ENCODE results near the gene PIP5K1C. TPM values are rescaled to one million over a fixed set of nuclear protein-coding genes. Genes with fewer than 3 reads are reported as not detected.

PIP5K1C gene
- total RNA-seq, 1 experiment from 2014 or later, result 34.0 TPM

- peaks cover 18% of the 10 kb centered on the region for H3K4me1 Mint-ChIP-seq
- DNase-seq (ENCODE audit: low spot score) (no peak), ATAC-seq (peak; percentile 15)
- H3K27ac Mint-ChIP-seq, result 0 out of 2 replicates have a peak within 1 kb of the TSS, but pooled peaks have one; percentile 18
- TF ChIP-seq, protein P1, sequence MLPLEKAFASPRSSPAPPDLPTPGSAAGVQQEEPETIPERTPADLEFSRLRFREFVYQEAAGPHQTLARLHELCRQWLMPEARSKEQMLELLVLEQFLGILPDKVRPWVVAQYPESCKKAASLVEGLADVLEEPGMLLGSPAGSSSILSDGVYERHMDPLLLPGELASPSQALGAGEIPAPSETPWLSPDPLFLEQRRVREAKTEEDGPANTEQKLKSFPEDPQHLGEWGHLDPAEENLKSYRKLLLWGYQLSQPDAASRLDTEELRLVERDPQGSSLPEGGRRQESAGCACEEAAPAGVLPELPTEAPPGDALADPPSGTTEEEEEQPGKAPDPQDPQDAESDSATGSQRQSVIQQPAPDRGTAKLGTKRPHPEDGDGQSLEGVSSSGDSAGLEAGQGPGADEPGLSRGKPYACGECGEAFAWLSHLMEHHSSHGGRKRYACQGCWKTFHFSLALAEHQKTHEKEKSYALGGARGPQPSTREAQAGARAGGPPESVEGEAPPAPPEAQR (CRISPR knock-in tag; IDR thresholded peaks at IDR 0.05), result no peak
- TF ChIP-seq ETV6 (CRISPR knock-in tag; IDR thresholded peaks at IDR 0.05), result no peak
- no peak for TF ChIP-seq FOXK1 (CRISPR knock-in tag; IDR thresholded peaks at IDR 0.05)
- no peak for TF ChIP-seq ARID4B (CRISPR knock-in tag; IDR thresholded peaks at IDR 0.05; ENCODE audit: borderline replicate concordance)
- TF ChIP-seq, protein P2, sequence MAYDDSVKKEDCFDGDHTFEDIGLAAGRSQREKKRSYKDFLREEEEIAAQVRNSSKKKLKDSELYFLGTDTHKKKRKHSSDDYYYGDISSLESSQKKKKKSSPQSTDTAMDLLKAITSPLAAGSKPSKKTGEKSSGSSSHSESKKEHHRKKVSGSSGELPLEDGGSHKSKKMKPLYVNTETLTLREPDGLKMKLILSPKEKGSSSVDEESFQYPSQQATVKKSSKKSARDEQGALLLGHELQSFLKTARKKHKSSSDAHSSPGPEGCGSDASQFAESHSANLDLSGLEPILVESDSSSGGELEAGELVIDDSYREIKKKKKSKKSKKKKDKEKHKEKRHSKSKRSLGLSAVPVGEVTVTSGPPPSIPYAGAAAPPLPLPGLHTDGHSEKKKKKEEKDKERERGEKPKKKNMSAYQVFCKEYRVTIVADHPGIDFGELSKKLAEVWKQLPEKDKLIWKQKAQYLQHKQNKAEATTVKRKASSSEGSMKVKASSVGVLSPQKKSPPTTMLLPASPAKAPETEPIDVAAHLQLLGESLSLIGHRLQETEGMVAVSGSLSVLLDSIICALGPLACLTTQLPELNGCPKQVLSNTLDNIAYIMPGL (CRISPR knock-in tag; IDR thresholded peaks at IDR 0.05), result no peak
- TF ChIP-seq, protein P3, sequence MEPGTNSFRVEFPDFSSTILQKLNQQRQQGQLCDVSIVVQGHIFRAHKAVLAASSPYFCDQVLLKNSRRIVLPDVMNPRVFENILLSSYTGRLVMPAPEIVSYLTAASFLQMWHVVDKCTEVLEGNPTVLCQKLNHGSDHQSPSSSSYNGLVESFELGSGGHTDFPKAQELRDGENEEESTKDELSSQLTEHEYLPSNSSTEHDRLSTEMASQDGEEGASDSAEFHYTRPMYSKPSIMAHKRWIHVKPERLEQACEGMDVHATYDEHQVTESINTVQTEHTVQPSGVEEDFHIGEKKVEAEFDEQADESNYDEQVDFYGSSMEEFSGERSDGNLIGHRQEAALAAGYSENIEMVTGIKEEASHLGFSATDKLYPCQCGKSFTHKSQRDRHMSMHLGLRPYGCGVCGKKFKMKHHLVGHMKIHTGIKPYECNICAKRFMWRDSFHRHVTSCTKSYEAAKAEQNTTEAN (CRISPR knock-in tag; IDR thresholded peaks at IDR 0.05), result no peak
- TF ChIP-seq ZNF219 (CRISPR knock-in tag; IDR thresholded peaks at IDR 0.05; ENCODE audit: borderline replicate concordance), result no peak
- TF ChIP-seq CTCF (IDR thresholded peaks at IDR 0.05), result no peak
- CTCF ChIA-PET, result interaction anchor here (0.7 to 5.7 kb wide), 9 partner anchors 8 to 163 kb away, joined by 3 to 65 read pairs (median 4); partner anchors contain the start of gene PIP5K1C
- no peaks in the 10 kb centered on the region for H3K9me3 Mint-ChIP-seq
- no peaks in the 10 kb centered on the region for H3K27me3 Mint-ChIP-seq (ENCODE audit: low read depth)
- H3K4me3 Mint-ChIP-seq, result no peak within 1 kb of the TSS
- H3K36me3 Mint-ChIP-seq, result no peaks in the 10 kb centered on the region
- POLR2A ChIA-PET, result no interaction called here
Measured at GRCh38 chr19:3708207-3708931, 8.1 kb upstream of the PIP5K1C start, which contains the start of gene TJP3. Gene TJP3, plus strand, starts transcription at chr19:3708384. Its CDS starts 20,049 bp downstream, at chr19:3728433.

DNA sequence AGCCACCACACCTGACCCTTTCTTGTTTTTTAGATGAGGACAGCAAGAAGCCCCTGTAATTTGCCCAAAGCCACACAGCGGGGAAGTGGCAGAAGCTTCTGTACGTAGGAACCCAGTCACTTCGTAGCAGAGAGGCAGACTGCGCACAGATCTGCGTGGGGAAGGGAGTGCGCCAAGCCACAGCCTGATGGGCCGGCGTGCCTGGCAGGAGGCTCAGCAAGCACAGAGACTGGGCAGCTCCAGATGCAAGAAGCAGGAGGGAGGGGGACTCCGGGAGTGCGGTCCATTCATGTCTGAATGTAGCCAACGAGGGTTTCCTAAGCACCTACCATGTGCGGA is 7.6 kb upstream of the PIP5K1C start:
- Mint-ChIP-seq H3K9me3 (no peaks in the 10 kb centered on the region), H3K27me3 (ENCODE audit: low read depth) (peaks cover 1% of the 10 kb centered on the region; the same call in 1 of the 2 replicates), H3K36me3 (no peaks in the 10 kb centered on the region), H3K4me1 (peaks cover 16% of the 10 kb centered on the region), H3K27ac (no peak overlapping the region), H3K4me3 (no peak overlapping the region)
- POLR2A ChIA-PET, result no interaction called here
- ATAC-seq (no peak), DNase-seq (ENCODE audit: low spot score) (no peak)
- CTCF ChIA-PET, result interaction anchor here (0.9 to 5.7 kb wide), 4 partner anchors 11 to 163 kb away, joined by 3 to 65 read pairs (median 25); no protein-coding TSS in a partner anchor
- TF ChIP-seq ZNF512 (CRISPR knock-in tag; IDR thresholded peaks at IDR 0.05; ENCODE audit: borderline replicate concordance) (no peak), ZNF425 (CRISPR knock-in tag; conservative IDR thresholded peaks at IDR 0.05) (no peak)
- TF ChIP-seq, protein P4, sequence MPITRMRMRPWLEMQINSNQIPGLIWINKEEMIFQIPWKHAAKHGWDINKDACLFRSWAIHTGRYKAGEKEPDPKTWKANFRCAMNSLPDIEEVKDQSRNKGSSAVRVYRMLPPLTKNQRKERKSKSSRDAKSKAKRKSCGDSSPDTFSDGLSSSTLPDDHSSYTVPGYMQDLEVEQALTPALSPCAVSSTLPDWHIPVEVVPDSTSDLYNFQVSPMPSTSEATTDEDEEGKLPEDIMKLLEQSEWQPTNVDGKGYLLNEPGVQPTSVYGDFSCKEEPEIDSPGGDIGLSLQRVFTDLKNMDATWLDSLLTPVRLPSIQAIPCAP (CRISPR knock-in tag; IDR thresholded peaks at IDR 0.05), result no peak
